Measurements from ENCODE around the gene COG8. TPM values are rescaled to one million over a fixed set of nuclear protein-coding genes. Genes with fewer than 3 reads are reported as not detected.

Gene COG8
- total and polyA plus RNA-seq, 10 of the 15 experiments (the other 5 are each of a cell fraction or from before 2014, with no cell fraction given) = 2.8 to 39.6 (median 23.8) TPM

DNA sequence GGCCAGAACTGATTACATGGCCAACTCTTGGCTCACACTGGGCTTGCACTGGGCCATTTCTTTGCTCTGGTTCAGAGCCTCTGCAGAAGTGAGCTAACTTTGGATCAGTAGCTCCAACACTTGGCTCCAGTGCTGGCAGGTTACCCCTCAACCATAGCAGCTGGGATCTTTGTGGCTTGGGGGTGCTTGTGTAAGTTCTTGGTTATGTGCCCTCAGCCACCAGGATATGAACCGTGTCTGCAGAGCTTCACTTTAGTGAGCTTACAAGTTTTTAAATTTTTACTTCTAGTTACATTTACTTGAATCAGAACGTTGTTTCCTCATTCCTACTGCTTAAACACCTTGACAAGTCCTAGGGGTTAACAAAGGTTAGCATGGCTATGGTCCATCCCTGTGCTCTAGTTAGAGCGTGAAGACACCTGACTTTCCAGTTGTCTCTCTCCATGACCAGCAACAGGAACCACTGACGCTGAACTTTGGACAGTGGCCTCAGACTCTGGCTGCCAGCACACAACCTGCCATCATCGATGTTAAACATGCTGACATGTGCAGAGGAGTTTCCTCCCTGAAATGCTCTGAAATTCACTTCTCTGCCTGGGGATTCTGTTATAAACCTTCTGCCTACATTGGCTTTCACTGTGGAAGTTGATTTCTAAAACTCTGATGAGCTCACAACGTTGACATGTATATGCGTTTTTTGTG, 13.0 kb downstream of the COG8 start:
- Histone ChIP-seq H3K9me3 (replicated peaks; ENCODE audit: control insufficient read depth, insufficient read depth, low read length) (no peaks in the 10 kb centered on the region), H2AFZ (ENCODE audit: control insufficient read depth, low read depth, low read length) (no peak overlapping the region), H4K20me1 (ENCODE audit: control insufficient read depth, insufficient read depth) (peaks cover 8% of the 10 kb centered on the region; the same call in 1 of the 2 replicates), H3K4me3 (peak overlapping the region; percentile 34; the same call in 1 of the 2 replicates), H3K27me3 (replicated peaks in 1 of 2; ENCODE audit: control insufficient read depth in 2 of 2, insufficient read depth in 2 of 2, low read length in 1 of 2) (no peaks in the 10 kb centered on the region), H3K36me3 (ENCODE audit: control insufficient read depth in 2 of 2, insufficient read depth in 2 of 2, low read length in 1 of 2) (peaks cover 25 to 41% of the 10 kb centered on the region in 2 experiments), H3K9ac (ENCODE audit: control insufficient read depth, insufficient read depth, low read length) (0 out of 2 replicates have a peak overlapping the region, but pooled peaks have one; percentile 9), H3K79me2 (ENCODE audit: control insufficient read depth, insufficient read depth, low read length) (peaks cover 62% of the 10 kb centered on the region), H3K27ac (ENCODE audit: control insufficient read depth, insufficient read depth) (no peak overlapping the region), H3K4me1 (ENCODE audit: control insufficient read depth, insufficient read depth, low read length) (peaks cover 10% of the 10 kb centered on the region), H3K4me2 (ENCODE audit: control insufficient read depth, insufficient read depth) (peak overlapping the region; percentile 44)
- TF ChIP-seq, protein P1, sequence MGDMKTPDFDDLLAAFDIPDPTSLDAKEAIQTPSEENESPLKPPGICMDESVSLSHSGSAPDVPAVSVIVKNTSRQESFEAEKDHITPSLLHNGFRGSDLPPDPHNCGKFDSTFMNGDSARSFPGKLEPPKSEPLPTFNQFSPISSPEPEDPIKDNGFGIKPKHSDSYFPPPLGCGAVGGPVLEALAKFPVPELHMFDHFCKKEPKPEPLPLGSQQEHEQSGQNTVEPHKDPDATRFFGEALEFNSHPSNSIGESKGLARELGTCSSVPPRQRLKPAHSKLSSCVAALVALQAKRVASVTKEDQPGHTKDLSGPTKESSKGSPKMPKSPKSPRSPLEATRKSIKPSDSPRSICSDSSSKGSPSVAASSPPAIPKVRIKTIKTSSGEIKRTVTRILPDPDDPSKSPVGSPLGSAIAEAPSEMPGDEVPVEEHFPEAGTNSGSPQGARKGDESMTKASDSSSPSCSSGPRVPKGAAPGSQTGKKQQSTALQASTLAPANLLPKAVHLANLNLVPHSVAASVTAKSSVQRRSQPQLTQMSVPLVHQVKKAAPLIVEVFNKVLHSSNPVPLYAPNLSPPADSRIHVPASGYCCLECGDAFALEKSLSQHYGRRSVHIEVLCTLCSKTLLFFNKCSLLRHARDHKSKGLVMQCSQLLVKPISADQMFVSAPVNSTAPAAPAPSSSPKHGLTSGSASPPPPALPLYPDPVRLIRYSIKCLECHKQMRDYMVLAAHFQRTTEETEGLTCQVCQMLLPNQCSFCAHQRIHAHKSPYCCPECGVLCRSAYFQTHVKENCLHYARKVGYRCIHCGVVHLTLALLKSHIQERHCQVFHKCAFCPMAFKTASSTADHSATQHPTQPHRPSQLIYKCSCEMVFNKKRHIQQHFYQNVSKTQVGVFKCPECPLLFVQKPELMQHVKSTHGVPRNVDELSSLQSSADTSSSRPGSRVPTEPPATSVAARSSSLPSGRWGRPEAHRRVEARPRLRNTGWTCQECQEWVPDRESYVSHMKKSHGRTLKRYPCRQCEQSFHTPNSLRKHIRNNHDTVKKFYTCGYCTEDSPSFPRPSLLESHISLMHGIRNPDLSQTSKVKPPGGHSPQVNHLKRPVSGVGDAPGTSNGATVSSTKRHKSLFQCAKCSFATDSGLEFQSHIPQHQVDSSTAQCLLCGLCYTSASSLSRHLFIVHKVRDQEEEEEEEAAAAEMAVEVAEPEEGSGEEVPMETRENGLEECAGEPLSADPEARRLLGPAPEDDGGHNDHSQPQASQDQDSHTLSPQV (IDR thresholded peaks at IDR 0.05) = no peak
- TF ChIP-seq POLR2A (IDR thresholded peaks at IDR 0.05; ENCODE audit: low read depth, low read length) = 0 out of 2 replicates have a peak, but pooled peaks have one; percentile 15
- RAD21 ChIA-PET (ENCODE audit: unreplicated experiment) = interaction anchor here (0.8 to 1.0 kb wide), 2 partner anchors 15 to 31 kb away, joined by 3 to 4 read pairs; partner anchors contain the start of gene VPS4A
- in situ Hi-C loops (cut with MboI) = no loop called here
- SMC1A ChIA-PET (ENCODE audit: uncharacterized antibody, unreplicated experiment) = interaction anchor here (0.6 to 2.5 kb wide), 8 partner anchors 14 to 470 kb away, joined by 3 to 6 read pairs (median 3); no protein-coding TSS in a partner anchor
- CTCF ChIA-PET = interaction anchor here (0.6 to 2.0 kb wide), 7 partner anchors 11 to 860 kb away, joined by 3 to 7 read pairs (median 3); partner anchors contain the start of genes COG8 and NIP7
- TSS peak; percentile 21 for BruUV-seq (replicated peaks)
- FAIRE-seq (no peak), DNase-seq (ENCODE audit: low read depth, low spot score) (no peak), ATAC-seq (no peak)
- POLR2A ChIA-PET = interaction anchor here (0.6 to 6.6 kb wide), 7 partner anchors 9 to 796 kb away, joined by 3 to 42 read pairs (median 4); partner anchors contain the start of genes COG8 and NIP7
- WGBS (ENCODE audit: insufficient coverage, insufficient replicate concordance, low lambda C conversion rate, missing lambda C conversion rate) = 48% methylated on average over 7 of the region's 7 CpGs
- intact Hi-C loops (cut with micrococcal nuclease; ENCODE audit: unreplicated experiment) = no loop called here
